SHP77 treated with DMSO at 0.1 percent for 48 hours (cell line): ENCODE results near the gene VAT1.
"Not testable (repeated sequence)": the region's sequence is repeated elsewhere in the genome, so short reads cannot be mapped to it uniquely, and the experiment has no call there.

Experiments
- DNase-seq: peaks from one replicate; lab custom pipeline; 2025; lab: John Stamatoyannopoulos, UW

VAT1 gene

DNA sequence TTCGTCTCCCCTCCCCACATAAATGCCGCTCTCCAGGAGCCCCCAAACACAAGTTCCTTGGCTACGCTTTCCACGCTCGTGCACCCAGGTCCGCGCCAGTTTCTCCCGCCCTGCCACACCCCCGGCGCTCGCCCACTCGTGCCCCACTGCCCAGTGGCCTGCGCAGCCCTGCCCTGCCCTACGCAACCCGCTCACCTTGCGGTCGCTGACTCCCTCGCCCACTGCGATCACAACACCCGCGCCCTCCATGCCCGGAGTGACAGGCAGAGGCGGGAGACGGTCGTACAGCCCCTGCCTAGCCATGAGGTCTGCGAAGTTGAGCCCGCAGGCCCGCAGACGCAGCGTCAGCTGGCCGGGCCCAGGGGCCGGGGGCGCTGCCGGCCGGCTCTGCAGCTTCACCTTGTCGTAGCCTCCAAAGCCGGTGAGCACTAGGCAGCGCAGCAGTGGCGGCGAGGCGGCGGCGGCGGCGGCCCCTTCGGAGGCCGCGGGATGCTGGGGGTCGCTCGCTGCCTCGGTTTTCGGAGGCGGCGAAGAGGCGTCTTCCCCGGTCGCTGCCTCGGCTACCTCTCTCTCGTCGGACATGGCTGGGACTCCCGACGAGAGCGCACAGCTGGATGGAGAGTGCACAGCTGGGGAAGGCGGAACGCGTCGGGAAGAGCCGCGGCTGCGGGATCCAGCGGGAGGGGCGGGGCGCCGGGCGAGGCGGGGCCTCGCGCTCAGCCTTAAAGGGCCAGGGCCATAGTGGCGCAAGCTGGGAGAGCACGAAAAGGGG is at the start of gene VAT1:
Gene VAT1, minus strand, starts transcription at position 645 of the 772 bp plus-strand sequence. Its CDS starts 63 bp downstream, at position 582.
- DNase-seq, result peak; percentile 28

GRCh38 chr17:43070872-43071271 is 48.7 kb upstream of the VAT1 start:
- no peak for DNase-seq

- DNase-seq, result no peak
These were observed 48.1 kb upstream of the VAT1 start for GRCh38 chr17:43070257-43070656.

DNA sequence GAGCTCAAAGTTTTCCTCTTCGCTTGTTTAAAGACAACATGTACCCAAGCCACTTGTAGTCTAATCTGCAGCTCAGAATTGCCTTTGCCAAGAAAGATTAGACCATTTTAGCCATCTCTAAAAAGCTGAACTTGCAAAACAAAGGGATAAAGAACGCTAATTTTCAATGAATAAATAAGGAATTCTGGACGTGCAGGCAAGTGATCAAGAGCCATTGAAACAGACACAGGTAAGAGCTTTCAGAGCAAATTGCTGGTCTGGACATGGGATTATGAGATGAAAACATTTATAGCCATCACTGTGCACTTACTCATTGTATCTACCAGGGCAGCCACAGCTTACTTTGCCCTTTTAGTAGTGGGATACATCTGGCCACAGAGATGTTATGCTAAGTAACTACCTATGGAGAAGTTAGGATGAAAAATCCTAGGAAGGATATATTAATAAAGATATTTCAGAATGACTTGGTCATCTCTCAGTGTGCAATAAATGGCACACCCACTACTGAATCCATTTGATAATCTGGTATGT is 47.2 kb upstream of the VAT1 start:
- DNase-seq, result no peak

DNA sequence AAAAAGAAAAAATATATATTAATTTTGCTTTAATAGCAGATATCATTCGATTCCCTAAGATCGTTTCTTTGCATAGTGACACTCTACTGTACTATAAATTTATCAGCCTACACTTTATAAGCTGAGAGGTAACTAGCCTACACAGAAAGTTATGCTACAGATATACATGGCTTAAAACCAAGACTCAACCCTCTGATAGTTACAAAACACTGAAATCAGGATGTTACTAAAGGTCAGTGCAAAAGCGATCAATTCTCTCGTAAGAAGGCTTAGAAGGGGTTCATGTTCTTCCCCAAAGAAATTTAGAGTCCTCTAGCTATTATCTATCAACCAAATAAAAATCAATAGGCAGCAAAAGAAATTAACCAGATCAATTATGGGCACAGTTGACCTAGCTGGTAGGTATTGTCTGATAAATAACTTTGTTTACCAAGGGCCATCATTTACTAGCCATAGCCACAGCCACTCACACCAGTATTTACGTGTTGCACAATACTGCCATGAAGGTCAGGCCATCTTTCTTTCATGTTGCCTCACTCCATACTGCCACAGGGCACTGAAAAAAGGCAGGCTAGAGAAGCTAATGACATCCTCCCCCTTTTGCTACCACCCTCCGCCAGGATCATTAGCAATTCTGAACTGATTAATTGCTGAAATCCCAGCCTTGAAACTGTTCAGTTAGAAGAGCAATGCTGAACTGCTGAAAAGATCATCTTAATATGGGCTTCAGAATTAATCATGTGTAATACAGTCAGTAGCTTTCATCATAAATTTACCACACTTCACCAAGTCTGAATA is 46.6 kb upstream of the VAT1 start:
- DNase-seq, result no peak

DNA sequence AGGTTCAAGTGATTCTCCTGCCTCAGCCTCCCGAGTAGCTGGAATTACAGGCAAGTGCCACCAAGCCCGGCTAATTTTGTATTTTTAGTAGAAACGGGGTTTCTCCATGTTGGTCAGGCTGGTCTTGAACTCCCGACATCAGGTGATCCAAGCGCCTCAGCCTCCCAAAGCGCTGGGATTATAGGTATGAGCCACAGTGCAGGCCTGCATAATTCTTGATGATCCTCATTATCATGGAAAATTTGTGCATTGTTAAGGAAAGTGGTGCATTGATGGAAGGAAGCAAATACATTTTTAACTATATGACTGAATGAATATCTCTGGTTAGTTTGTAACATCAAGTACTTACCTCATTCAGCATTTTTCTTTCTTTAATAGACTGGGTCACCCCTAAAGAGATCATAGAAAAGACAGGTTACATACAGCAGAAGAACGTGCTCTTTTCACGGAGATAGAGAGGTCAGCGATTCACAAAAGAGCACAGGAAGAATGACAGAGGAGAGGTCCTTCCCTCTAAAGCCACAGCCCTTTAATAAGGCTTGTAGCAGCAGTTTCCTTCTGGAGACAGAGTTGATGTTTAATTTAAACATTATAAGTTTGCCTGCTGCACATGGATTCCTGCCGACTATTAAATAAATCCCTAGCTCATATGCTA is 40.9 kb upstream of the VAT1 start:
- no peak for DNase-seq

- no peak for DNase-seq
These were observed 33.9 kb upstream of the VAT1 start for GRCh38 chr17:43056051-43056450.

DNA sequence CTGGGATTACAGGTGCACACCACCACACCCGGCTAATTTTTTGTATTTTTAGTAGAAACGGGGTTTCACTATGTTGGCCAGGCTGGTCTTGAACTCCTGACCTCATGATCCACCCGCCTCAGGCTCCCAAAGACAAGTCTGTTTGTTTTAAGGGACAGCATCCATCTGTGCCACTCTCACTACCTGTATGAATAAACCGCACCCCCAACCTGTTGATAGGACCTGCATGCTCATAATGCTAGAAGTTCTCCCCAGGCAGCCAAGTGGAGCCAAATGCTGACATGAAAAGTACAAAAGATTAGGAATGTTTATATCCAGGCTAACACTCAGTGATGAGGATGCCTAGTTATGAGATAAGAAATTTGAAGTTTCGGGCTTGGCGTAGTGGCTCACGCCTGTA is 30.8 kb upstream of the VAT1 start:
- not testable (repeated sequence) for DNase-seq

DNA sequence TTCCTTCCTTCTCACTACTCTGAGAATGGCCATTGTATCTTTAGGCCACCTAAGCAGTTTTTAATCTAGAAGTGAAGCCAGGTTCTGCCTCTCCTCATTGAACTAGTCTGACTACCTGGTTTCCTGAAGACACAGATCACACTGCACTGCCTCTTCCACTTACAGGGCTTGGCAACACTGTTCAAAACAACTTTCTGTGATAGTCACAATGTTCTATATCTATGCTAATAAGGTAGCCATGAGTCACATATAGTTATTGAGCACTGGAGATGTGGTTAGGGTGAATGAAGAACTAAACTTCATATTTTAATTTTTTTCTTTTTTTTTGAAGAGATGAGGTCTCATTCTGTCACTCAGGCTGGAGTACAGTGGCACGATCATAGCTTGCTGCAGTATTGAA is 29.8 kb upstream of the VAT1 start:
- DNase-seq, result no peak

DNA sequence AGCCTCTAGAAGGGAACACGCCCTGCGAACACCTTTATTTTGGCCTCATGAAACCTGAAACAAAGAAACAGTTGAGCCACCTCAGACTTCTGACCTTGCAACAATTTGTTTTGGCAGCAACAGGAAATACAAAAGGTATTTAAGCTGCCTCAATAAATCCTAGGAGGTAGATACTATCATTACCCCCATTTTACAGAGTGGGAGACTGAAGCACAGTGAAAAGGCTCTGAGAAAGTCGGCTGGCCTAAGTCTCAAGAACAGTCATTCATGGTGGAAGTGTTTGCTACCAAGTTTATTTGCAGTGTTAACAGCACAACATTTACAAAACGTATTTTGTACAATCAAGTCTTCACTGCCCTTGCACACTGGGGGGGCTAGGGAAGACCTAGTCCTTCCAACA is 21.8 kb upstream of the VAT1 start:
- DNase-seq, result no peak

DNA sequence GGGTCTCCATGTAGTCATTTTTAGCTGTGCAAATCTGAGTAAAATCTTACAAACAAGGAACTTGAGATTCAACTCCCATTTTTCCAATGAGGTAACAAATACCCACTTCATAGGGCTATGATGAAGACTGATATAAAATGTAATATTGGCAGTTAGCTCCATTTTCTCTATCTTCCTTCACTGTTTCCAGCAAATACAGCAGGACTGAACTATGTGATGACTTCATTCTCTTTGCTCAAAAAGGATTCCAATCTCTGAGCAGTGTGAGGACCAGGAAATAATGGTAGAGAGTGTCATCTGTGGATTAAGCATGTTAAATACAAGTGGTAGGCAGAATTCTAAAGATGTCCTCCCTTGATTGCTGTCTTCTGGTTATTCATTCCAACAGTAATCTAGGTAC is 21.1 kb upstream of the VAT1 start:
- no peak for DNase-seq

GRCh38 chr17:43042025-43042628 is 19.9 kb upstream of the VAT1 start:
- DNase-seq, result no peak

DNA sequence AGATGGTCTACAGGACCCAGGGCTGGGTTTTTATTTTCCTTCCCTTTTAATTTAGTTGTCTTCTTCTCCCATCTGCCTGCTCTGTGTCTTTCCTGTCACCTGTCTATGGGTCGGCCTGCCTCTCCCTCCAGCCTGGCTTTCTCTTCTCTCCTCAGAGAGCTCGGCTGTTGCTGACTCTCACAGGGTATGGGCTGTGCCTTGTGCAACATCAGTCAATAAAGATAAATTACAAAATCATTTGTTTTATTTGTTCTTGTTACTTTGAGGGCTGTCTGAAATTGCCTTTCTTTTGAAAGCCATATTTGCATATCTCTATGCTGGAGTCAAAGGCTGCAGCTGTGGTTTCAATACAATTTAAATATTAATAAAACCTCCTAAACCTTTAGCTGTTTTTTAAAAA is 18.5 kb upstream of the VAT1 start:
- DNase-seq, result no peak

- no peak for DNase-seq
These were observed 17.5 kb upstream of the VAT1 start for GRCh38 chr17:43039646-43040045.

DNA sequence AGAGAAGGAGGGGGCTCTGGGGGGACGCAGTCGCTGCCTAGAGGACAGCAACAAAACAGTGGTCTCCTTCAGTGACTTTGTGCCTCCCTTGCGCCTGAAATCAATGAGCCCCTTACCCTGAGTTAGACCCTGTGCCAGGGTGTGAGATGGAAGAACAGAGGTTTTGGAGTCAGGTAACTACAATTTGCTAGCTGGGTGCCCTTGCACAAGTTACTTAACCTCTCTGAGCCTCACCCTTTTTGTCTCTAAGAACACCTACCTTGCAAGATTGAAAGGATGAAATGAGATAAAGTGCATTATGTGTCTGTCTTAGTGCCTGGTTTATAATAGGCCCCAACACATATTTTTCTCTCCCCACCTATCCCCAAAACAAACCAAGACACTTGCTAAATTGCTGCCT is 12.7 kb upstream of the VAT1 start:
- DNase-seq, result no peak

- no peak for DNase-seq
These were observed 12.0 kb upstream of the VAT1 start for GRCh38 chr17:43033948-43034881.

DNA sequence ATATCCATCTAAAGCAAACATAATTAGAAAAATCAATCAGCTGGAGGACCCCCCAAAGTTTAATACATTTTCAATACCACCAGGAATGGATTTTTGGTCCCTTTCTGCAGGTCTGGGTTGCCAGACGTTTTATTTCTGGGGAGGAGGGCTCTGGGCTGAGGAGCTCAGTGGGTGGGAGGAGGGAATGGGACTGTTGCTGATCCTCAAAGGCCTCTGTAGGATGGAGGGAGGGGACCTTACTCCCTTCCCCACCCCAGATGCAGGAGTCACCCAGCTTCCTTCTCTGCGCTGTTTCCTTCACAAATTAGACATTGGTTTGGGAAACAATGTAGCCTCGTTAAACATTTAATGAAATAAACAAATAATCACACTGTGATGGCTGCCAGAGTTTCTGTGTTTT is 9.5 kb upstream of the VAT1 start:
- no peak for DNase-seq

GRCh38 chr17:43030137-43030767 is 8.1 kb upstream of the VAT1 start:
- no peak for DNase-seq

DNA sequence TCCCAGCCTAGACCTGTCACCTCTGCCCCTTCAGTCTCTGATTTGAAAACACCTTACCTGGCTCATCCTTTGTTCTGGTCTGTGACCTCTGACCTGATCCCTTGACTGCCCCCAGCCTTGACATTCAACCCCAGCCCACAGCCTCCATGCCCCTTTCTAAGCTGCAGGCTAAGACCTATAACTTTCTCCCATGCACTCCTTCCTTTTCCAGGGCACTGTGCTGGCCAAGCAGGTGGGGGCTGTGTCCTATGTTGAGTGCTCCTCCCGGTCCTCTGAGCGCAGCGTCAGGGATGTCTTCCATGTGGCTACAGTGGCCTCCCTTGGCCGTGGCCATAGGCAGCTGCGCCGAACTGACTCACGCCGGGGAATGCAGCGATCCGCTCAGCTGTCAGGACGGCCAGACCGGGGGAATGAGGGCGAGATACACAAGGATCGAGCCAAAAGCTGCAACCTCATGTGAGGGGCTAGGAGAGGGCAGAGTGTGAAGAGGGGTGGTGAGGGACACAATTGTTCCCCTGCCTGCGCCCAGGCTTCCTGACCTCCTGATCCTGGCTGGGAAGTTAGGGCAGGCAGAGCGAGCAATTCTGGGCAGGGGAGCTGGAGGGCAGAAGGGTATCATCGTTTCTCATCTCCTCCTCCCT is 6.2 kb upstream of the VAT1 start:
- no peak for DNase-seq
